NCI-H187 (cell line): ENCODE measurements around the gene TMEM17.

Experiments
- DNase-seq, 2 experiments: peaks; one replicate each; lab custom pipeline; 2025; lab: John Stamatoyannopoulos, UW

Gene TMEM17

DNA sequence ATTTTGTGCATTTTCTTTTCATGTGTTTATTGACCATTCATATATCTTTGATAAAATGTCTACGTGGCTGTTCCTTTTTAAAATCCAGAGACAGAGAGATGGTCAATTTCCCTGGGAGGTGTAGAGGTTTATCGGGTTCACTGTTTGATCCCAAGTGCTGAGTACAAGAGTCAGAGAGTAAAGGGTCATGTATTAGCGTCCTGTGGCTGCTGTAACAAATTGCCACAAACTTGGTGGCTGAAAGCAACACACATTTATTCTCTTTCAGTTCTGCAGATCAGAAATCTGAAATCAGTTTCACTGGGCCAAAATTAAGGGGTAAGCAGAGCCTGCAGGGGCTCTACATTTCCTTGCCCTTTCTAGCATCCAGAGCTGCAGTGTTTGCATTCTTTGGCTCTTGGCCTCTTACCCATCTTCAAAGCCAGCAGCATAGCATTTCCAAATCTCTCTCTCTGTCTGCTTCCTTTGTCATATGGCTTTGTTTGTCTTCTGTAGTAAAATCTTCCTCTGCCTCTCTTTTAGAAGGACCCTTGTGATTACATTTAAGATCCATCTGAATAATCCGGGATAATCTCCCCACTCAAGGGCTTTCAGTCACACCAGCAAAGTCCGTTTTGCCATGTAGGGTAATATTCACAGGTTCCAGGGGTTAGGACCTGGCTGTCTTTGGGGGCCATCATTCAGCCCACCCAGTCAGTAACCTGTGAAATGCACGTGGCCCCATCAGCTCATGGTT lies 49.9 kb downstream of the TMEM17 start:
- DNase-seq: no peak

DNA sequence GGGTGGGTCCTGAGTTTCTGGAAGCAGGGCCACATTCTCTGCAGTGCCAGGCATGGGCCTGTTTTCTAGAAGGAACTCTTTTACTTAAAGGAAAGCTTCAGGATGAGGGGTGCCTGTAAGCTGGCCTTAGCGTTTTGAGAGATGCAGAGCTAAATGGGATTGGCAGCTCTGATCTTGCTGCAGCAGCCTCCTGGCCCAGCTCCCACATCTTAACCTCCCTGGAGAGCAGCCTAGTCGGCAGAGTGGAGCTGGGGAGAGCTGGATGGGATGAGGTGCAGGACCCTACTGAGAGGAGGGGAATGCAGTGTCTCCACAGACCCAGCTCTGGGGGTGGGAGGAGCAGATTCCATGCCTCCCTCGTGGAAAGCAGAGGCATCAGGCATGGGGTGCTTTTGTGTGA lies 52.0 kb downstream of the TMEM17 start:
- no peak for DNase-seq

DNA sequence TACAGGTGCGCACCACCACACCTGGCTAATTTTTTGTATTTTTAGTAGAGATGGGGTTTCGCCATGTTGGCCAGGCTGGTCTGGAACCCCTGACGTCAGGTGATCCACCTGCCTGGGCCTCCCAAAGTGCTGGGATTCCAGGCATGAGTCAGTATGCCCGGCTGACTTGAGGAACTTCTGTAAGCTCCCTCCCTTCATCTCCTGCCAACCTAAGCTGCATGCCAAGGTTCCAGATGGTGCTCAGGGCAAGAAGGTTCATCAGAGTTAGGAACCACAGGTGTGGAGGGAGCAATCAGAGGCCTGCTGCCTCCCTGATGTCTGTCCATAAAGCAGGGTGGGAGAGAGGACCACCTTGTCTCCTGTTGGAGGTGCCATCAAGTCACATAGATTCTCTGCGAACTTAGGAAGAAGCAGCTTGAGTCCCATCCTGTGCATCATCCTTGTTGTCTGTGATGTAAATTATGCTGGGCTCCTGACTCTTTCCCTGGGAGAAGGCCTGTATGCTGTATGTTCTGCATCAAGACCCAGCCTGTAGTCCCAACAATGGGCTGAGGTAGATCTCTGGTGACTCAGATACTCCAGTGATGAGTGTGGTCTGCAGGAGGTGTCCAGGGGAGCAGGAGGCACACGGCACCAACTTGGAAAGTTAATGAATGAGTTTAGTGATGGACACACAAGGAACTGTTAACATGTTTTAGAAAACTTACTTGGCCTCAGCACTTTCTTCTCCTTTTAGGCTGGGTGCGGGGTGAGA lies 53.1 kb downstream of the TMEM17 start:
- DNase-seq: no peak

DNA sequence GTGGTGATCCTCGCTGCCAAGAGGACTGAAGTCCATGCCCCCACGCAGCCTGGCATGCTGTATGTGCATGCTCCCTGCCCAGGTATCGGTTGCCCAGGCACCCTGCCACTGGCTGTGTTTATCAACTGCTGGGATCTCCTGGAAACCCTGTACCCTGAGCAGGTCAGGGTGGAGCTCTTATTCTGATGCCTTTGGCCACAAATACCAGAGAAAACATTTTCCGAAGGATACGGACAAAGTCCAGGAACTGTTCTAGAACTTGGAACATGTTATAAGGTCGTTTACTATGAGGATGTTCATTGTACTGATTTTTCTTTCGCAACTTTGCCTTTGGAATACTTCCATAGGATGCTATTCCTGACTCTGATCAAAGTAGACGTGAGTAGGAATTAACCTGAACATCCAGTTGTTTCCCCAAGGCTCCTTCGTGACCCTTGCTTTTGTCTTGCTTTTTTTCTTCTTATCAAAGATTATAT lies 55.2 kb downstream of the TMEM17 start:
- DNase-seq: no peak
